Astrocyte (in vitro differentiated cells and primary cell): ENCODE measurements around the gene CLK4.

Experiments
- CTCF ChIP-seq: IDR thresholded peaks from 2 replicates; pipeline ENCODE4 v1.5.1; 2011; ENCODE audit warnings: low read depth, mild to moderate bottlenecking, inconsistent platforms, low read length, moderate library complexity; ENCODE audit not compliant: insufficient read depth
- EZH2 ChIP-seq: IDR thresholded peaks from 2 replicates; pipeline ENCODE4 v1.6.1; 2012; ENCODE audit warnings: mild to moderate bottlenecking, low read length, inconsistent platforms; ENCODE audit not compliant: insufficient read depth

- TF ChIP-seq CTCF (no peak), EZH2 (no peak)
Measured at GRCh38 chr5:178624631-178625546, 2.0 kb downstream of the CLK4 start.
